Retinal pigment epithelial cell (primary cell): ENCODE measurements around the gene TPCN2.

Experiments
- DNase-seq: peaks from one replicate; pipeline ENCODE4 v3.0.0-alpha.2; 2010; ENCODE audit warnings: low read depth
- H3K4me3 ChIP-seq: 2 replicates; pipeline ENCODE4 v1.5.1; 2011; ENCODE audit warnings: mild to moderate bottlenecking, low read length, control low read depth, moderate library complexity
- TF ChIP-seq, protein P1 (sequence below): conservative IDR thresholded peaks from 2 replicates; pipeline ENCODE4 v1.5.1; 2011; ENCODE audit warnings: low read depth, low read length, control low read depth, inconsistent platforms

The TPCN2 gene

DNA sequence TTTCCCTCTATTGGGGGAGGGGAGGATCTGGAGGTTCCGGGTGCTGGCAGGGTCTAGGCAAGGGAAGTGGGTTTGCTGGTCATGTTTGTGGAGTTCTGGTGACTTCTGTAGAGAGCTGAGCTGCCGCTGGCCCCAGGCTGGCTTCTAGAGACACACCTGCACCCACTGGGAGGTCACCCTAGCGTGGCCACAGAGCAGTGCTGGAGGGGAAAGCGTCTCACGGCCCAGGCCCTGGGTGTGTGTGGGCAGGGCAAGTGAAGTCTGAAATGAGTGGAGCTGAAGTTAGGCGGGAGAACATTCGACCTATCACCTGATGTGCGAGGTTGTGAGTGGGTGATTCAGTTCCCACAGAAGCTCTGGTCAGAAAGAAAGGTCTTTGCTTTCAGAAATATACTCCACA is 134.9 kb downstream of the TPCN2 start:
- no peak overlapping the region for H3K4me3 ChIP-seq
- TF ChIP-seq, protein P1, sequence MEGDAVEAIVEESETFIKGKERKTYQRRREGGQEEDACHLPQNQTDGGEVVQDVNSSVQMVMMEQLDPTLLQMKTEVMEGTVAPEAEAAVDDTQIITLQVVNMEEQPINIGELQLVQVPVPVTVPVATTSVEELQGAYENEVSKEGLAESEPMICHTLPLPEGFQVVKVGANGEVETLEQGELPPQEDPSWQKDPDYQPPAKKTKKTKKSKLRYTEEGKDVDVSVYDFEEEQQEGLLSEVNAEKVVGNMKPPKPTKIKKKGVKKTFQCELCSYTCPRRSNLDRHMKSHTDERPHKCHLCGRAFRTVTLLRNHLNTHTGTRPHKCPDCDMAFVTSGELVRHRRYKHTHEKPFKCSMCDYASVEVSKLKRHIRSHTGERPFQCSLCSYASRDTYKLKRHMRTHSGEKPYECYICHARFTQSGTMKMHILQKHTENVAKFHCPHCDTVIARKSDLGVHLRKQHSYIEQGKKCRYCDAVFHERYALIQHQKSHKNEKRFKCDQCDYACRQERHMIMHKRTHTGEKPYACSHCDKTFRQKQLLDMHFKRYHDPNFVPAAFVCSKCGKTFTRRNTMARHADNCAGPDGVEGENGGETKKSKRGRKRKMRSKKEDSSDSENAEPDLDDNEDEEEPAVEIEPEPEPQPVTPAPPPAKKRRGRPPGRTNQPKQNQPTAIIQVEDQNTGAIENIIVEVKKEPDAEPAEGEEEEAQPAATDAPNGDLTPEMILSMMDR, result no peak
- DNase-seq, result no peak
